Breast epithelium (tissue), 4 donors: ENCODE results near the gene CHPF. TPM values are rescaled to one million over a fixed set of nuclear protein-coding genes. Genes with fewer than 3 reads are reported as not detected.

Experiments used
- DNase-seq, 2 donors: peaks; one replicate each; pipeline ENCODE4 v3.0.0-alpha.2; 2019; ENCODE audit warnings: low spot score in 2 of 2
- H3K27ac ChIP-seq, 2 donors: fragments of 200-600 bp; sonication (generic) in 1 of 2; one replicate each; pipeline ENCODE4 v1.5.1; 2016 to 2019; ENCODE audit warnings: mild to moderate bottlenecking in 1 of 2
- H3K27me3 ChIP-seq, 2 donors: fragments of 200-600 bp; sonication (generic) in 1 of 2; one replicate each; pipeline versions ENCODE4 v1.5.1 to v1.6.0; 2017 to 2019; ENCODE audit warnings: control low read depth in 1 of 2, mild to moderate bottlenecking in 1 of 2
- H3K36me3 ChIP-seq: fragments of 200-600 bp; one replicate; pipeline ENCODE4 v1.5.1; 2019
- H3K4me1 ChIP-seq, 2 donors: fragments of 200-600 bp; sonication (generic); one replicate each; pipeline ENCODE4 v1.5.1; 2016 to 2019; ENCODE audit warnings: control low read depth in 1 of 2
- H3K4me3 ChIP-seq, 3 donors: fragments of 200-600 bp; sonication (generic); 1 replicate in 2 of 3; 2 replicates in 1 of 3; pipeline ENCODE4 v1.5.1; 2016 to 2019; ENCODE audit warnings: mild to moderate bottlenecking in 3 of 3, moderate library complexity in 2 of 3
- H3K9me3 ChIP-seq, 2 donors: fragments of 200-600 bp; sonication (generic) in 1 of 2; one replicate each; pipeline ENCODE4 v1.5.1; 2016 to 2019; ENCODE audit warnings: control low read depth in 1 of 2
- CTCF ChIP-seq, 3 donors: fragments of 450-650 bp; IDR thresholded peaks; one replicate each; pipeline ENCODE4 v1.5.1; 2016 to 2017; ENCODE audit warnings: antibody characterized with exemption in 3 of 3, mild to moderate bottlenecking in 3 of 3, moderate library complexity in 3 of 3
- POLR2A ChIP-seq: fragments of 450-650 bp; IDR thresholded peaks from one replicate; pipeline ENCODE4 v1.6.1; 2016; ENCODE audit warnings: antibody characterized with exemption, mild to moderate bottlenecking, moderate library complexity
- POLR2AphosphoS5 ChIP-seq, 3 donors: sonication (generic); formaldehyde crosslinking; IDR thresholded peaks; one replicate each; pipeline ENCODE4 v1.6.1; 2017; ENCODE audit warnings: antibody characterized with exemption in 3 of 3
- intact Hi-C: fragments of 100-400 bp; cut with DNase I; formaldehyde crosslinking; loops from one replicate; pipeline ENCODE4 v1.15.1; 2023; ENCODE audit warnings: low total_unique reads
- total RNA-seq, 3 donors: library from RNA; depleted of rRNA; stranded (reverse); fragments of >200 nt; gene quantifications; one replicate each; pipeline ENCODE4 v1.1.0, GENCODE V29; 2016

CHPF gene
- total RNA-seq, 3 donors from 2014 or later, result 46.5 to 58.9 (median 49.0) TPM

- H3K9me3 ChIP-seq, result no peaks in the 10 kb centered on the region
- TF ChIP-seq POLR2AphosphoS5 (IDR thresholded peaks at IDR 0.05), result no peak
- intact Hi-C loops, result no loop called here
- H3K27me3 ChIP-seq, result no peaks in the 10 kb centered on the region
- H3K4me3 ChIP-seq, result no peak overlapping the region
- no peaks in the 10 kb centered on the region for H3K36me3 ChIP-seq
- no peak overlapping the region for H3K27ac ChIP-seq
- no peaks in the 10 kb centered on the region for H3K4me1 ChIP-seq
- no peak for DNase-seq
Measured at GRCh38 chr2:219566640-219567039, 23.0 kb upstream of the CHPF start.

GRCh38 chr2:219565130-219566080, 21.8 kb upstream of the CHPF start:
- no peaks in the 10 kb centered on the region for H3K27me3 ChIP-seq
- intact Hi-C loops, result no loop called here
- no peak for DNase-seq
- no peak for TF ChIP-seq CTCF (IDR thresholded peaks at IDR 0.05)
- TF ChIP-seq POLR2AphosphoS5 (IDR thresholded peaks at IDR 0.05), result no peak
- TF ChIP-seq POLR2A, result no peak
- no peaks in the 10 kb centered on the region for H3K36me3 ChIP-seq
- H3K27ac ChIP-seq, result no peak overlapping the region
- H3K4me3 ChIP-seq, result no peak overlapping the region
- H3K4me1 ChIP-seq, result no peaks in the 10 kb centered on the region
- no peaks in the 10 kb centered on the region for H3K9me3 ChIP-seq

GRCh38 chr2:219563271-219563928, 19.8 kb upstream of the CHPF start:
- H3K9me3 ChIP-seq, result no peaks in the 10 kb centered on the region
- no peaks in the 10 kb centered on the region for H3K4me1 ChIP-seq
- DNase-seq, result no peak
- intact Hi-C loops, result no loop called here
- no peaks in the 10 kb centered on the region for H3K27me3 ChIP-seq
- no peak overlapping the region for H3K27ac ChIP-seq
- H3K36me3 ChIP-seq, result no peaks in the 10 kb centered on the region
- TF ChIP-seq POLR2A (no peak), POLR2AphosphoS5 (IDR thresholded peaks at IDR 0.05) (no peak)
- no peak overlapping the region for H3K4me3 ChIP-seq

DNA sequence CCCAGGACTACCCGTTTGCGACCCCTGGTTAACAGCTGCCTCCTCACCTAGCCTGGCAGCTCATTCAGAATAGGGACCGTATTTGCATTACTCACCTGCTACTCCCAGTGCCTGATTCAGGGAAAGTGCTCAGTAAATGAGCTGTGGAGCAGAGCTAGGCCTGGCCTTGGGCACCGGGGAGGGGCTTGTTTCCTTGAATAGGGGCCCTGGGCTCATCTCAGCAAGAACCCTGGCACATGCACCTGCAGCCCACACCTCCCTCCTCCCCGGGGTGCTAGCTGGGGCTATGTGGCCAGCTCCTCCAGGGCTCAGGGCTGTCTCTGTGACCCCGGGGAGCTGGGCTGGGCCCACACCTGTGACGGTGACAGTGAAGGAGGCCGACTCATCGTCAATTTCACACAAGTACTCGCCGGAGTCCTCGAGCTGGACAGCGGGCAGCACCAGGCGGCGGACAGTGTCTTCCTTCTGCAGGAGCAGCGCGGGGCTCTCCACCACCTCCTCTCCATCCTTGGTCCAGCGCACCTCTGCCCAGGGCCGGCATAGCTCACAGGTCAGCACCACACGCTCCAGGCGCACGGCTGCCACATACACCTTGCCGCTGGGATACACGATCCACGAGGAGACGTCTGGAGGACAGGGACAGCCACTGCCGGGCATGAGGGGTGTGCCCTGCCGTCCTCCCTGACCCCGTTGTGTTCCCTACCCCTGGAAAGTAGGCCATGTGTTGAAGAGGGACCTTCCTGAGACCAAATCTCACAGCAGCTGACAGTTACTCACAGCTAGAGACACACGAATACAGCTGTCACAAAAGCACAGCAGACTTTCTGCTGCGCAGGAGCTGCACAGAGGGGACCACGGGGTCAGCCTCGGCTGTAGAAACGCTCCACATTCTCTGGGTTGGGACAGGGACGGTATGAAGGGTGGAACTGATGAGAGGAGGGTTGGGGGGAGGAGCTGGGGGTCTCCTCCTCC, 18.7 kb upstream of the CHPF start:
- intact Hi-C loops, result no loop called here
- no peak overlapping the region for H3K27ac ChIP-seq
- TF ChIP-seq POLR2AphosphoS5 (IDR thresholded peaks at IDR 0.05) (no peak), POLR2A (no peak), CTCF (IDR thresholded peaks at IDR 0.05) (no peak)
- H3K4me1 ChIP-seq, result no peaks in the 10 kb centered on the region
- DNase-seq, result no peak
- no peaks in the 10 kb centered on the region for H3K9me3 ChIP-seq
- H3K36me3 ChIP-seq, result no peaks in the 10 kb centered on the region
- H3K4me3 ChIP-seq, result no peak overlapping the region
- no peaks in the 10 kb centered on the region for H3K27me3 ChIP-seq

DNA sequence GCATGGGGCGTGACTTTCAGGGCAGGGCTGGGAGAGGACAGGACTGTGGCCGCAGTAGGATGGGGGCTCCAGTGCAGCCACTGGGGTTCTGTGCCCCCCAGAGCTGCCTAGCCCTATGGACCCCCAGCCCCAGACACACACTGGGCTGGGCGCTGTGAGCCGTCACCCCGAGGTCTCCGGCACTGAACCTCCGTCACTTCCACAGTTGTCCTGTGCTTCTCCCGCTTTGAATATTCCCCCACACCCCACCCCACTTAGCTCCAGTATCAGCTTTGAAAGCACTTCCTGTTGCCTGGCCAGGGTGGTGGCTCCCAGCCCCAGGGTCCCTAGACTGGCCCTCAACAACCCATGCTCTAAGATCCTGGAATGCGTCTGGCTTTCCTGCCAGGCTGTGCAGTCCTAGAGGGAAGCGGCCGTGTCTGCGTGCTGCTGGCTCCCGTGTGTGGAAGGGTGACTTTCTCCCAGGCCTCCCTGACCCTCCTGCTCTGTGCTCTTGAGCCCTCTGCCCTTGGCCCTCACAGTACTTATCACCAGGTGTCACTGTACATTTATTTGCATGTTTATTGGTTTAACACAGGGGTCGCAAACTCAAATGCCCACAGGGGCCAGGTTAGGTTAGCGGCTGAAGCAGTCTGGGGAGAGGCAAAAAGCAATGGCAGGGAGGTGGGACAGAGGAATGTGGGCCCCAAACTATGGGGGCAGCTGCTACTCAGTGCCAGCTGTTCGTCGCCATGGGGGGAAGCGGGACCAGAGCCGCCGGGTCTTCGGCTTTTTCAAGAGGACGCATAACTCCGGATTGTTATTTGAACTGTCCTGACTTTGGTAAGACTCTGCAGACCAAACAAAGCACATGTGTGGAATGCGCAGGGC, 17.8 kb upstream of the CHPF start:
- intact Hi-C loops, result no loop called here
- TF ChIP-seq POLR2A (no peak), POLR2AphosphoS5 (IDR thresholded peaks at IDR 0.05) (no peak), CTCF (IDR thresholded peaks at IDR 0.05) (no peak)
- Histone ChIP-seq H3K4me1 (no peaks in the 10 kb centered on the region), H3K27ac (no peak overlapping the region), H3K27me3 (no peaks in the 10 kb centered on the region), H3K36me3 (no peaks in the 10 kb centered on the region), H3K9me3 (no peaks in the 10 kb centered on the region), H3K4me3 (no peak overlapping the region)
- DNase-seq, result no peak
